ENCODE results near the gene ATG10. TPM values are rescaled to one million over a fixed set of nuclear protein-coding genes. Genes with fewer than 3 reads are reported as not detected.

ATG10 gene
- total RNA-seq, 1 experiment from 2014 or later, result 11.8 TPM

DNA sequence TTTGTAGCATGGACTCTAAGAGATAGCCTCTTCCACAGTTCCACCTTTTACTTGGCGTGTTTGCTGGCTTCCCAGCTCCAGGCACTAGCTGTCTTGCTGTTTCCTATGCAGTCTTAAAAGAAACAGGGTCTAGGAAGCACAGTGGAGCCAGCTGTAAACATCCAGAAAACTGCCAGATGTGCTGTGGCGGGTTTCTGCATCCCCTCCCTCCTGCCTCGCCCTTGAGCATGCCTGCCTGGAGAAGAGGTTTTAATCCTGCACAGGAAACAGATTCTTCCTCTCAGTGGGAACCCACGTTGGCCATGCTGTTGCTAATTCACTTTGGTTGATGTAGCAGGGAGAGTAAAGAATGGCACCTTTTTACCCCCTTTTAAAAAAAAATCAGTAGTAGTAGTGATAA lies 185.1 kb downstream of the ATG10 start:
- H3F3A ChIP-seq (ENCODE audit: low read length, unreplicated experiment), result no peaks in the 10 kb centered on the region
- DNase-seq (no peak), ATAC-seq (no peak)
- H3K4me1 ChIP-seq (ENCODE audit: insufficient read depth, low read length), result peaks cover 7% of the 10 kb centered on the region; the same call in 1 of the 2 replicates
- no peak overlapping the region for H3K27ac ChIP-seq (ENCODE audit: low read length)
- no peaks in the 10 kb centered on the region for H3K9me2 ChIP-seq (replicated peaks; ENCODE audit: low read length)
- BruUV-seq (replicated peaks), result no TSS peak
- H4K20me1 ChIP-seq (ENCODE audit: low read length), result no peaks in the 10 kb centered on the region
- no peak for TF ChIP-seq EZH2phosphoT487 (IDR thresholded peaks at IDR 0.05; ENCODE audit: borderline replicate concordance, low read length)
- TF ChIP-seq EZH2 (IDR thresholded peaks at IDR 0.05; ENCODE audit: low read length, unreplicated experiment), result no peak
- no peak for TF ChIP-seq CTCF (conservative IDR thresholded peaks at IDR 0.05; ENCODE audit: low read depth, low read length)
- H3K9ac ChIP-seq (ENCODE audit: low read length), result no peak overlapping the region
- no peaks in the 10 kb centered on the region for H3K79me2 ChIP-seq (ENCODE audit: low read length)
- CTCF ChIA-PET, result no interaction called here
- no peak overlapping the region for H3K4me2 ChIP-seq (ENCODE audit: low read length)
- H3K36me3 ChIP-seq (ENCODE audit: low read depth, low read length), result no peaks in the 10 kb centered on the region
- no peaks in the 10 kb centered on the region for H3K9me3 ChIP-seq (ENCODE audit: low read length)
- intact Hi-C loops (cut with micrococcal nuclease), result no loop called here
- no peaks in the 10 kb centered on the region for H3K27me3 ChIP-seq (ENCODE audit: low read length)
- H3K4me3 ChIP-seq (ENCODE audit: low read length), result no peak overlapping the region
- H2AFZ ChIP-seq (ENCODE audit: low read length), result no peak overlapping the region
- POLR2A ChIA-PET (ENCODE audit: unreplicated experiment), result no interaction called here

DNA sequence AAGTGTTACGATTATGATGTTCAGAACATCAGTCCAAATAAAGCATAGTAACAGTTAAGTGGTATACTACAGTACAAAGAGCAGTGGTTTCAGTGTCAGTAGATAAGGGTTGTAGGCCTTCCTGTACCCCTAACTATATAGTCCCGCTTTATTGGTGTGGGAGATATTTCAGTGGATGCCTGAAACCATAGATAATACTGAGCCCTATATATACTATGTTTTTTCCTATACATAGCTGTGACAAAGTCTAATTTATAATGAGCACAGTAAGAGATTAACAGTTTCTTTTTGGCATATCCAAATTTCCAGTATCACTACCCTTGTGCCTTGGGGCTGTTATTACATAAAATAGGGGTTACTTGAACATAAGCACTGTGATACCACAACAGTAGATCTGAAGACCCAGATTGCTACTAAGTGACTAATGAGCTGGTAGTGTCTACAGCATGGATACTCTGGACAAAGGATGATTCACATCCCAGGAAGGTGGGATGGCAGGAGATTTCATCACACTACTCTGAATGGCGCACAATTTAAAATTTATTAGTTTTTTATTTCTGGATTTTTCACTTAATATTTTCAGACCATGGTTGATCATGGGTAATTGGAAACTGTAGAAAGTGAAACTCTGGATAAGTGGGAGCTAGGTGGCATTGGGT lies 187.1 kb downstream of the ATG10 start:
- H3K9me3 ChIP-seq (ENCODE audit: low read length), result no peaks in the 10 kb centered on the region
- H3K4me1 ChIP-seq (ENCODE audit: insufficient read depth, low read length), result peaks cover 16% of the 10 kb centered on the region
- H3K36me3 ChIP-seq (ENCODE audit: low read depth, low read length), result no peaks in the 10 kb centered on the region
- BruUV-seq (replicated peaks), result no TSS peak
- POLR2A ChIA-PET (ENCODE audit: unreplicated experiment), result no interaction called here
- intact Hi-C loops (cut with micrococcal nuclease), result no loop called here
- H3K27me3 ChIP-seq (ENCODE audit: low read length), result no peaks in the 10 kb centered on the region
- no peak for TF ChIP-seq CTCF (conservative IDR thresholded peaks at IDR 0.05; ENCODE audit: low read depth, low read length)
- no peak for TF ChIP-seq EZH2 (IDR thresholded peaks at IDR 0.05; ENCODE audit: low read length, unreplicated experiment)
- no peak for TF ChIP-seq EZH2phosphoT487 (IDR thresholded peaks at IDR 0.05; ENCODE audit: borderline replicate concordance, low read length)
- no peak overlapping the region for H3K9ac ChIP-seq (ENCODE audit: low read length)
- no peaks in the 10 kb centered on the region for H4K20me1 ChIP-seq (ENCODE audit: low read length)
- ATAC-seq, result peak; percentile 81
- H3F3A ChIP-seq (ENCODE audit: low read length, unreplicated experiment), result no peaks in the 10 kb centered on the region
- no peak overlapping the region; the same call in 1 of the 2 replicates for H3K4me2 ChIP-seq (ENCODE audit: low read length)
- H3K4me3 ChIP-seq (ENCODE audit: low read length), result no peak overlapping the region
- CTCF ChIA-PET, result no interaction called here
- no peaks in the 10 kb centered on the region for H3K79me2 ChIP-seq (ENCODE audit: low read length)
- no peak overlapping the region for H3K27ac ChIP-seq (ENCODE audit: low read length)
- no peaks in the 10 kb centered on the region for H3K9me2 ChIP-seq (replicated peaks; ENCODE audit: low read length)
- H2AFZ ChIP-seq (ENCODE audit: low read length), result no peak overlapping the region
- peak; percentile 68 for DNase-seq

DNA sequence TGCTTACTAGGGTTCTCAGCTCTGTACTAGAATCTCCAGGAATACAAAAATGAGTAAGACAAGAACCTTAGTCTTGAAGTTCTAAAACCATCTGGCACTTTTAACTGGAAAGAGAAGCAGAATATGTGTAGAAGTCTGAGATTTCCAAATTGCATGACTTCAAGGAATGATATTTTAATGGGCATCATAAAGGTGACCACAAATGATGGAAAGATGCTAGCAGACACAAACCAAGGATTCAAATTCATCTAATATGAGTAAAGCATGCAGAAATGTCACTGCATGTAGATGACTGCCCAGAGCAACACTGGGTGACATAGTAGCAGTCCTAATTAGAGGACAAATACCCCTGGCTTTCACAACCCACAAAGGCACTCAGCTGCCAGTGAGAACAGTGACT lies 189.1 kb downstream of the ATG10 start:
- Histone ChIP-seq H3K4me2 (ENCODE audit: low read length) (no peak overlapping the region), H3K9ac (ENCODE audit: low read length) (no peak overlapping the region), H3K9me2 (replicated peaks; ENCODE audit: low read length) (no peaks in the 10 kb centered on the region), H3K9me3 (ENCODE audit: low read length) (no peaks in the 10 kb centered on the region), H2AFZ (ENCODE audit: low read length) (no peak overlapping the region), H3K4me3 (ENCODE audit: low read length) (no peak overlapping the region), H3K36me3 (ENCODE audit: low read depth, low read length) (no peaks in the 10 kb centered on the region), H3K27ac (ENCODE audit: low read length) (no peak overlapping the region), H3K27me3 (ENCODE audit: low read length) (no peaks in the 10 kb centered on the region), H3K79me2 (ENCODE audit: low read length) (no peaks in the 10 kb centered on the region), H3F3A (ENCODE audit: low read length, unreplicated experiment) (no peaks in the 10 kb centered on the region), H3K4me1 (ENCODE audit: insufficient read depth, low read length) (peaks cover 35% of the 10 kb centered on the region), H4K20me1 (ENCODE audit: low read length) (no peaks in the 10 kb centered on the region)
- no TSS peak for BruUV-seq (replicated peaks)
- TF ChIP-seq EZH2phosphoT487 (IDR thresholded peaks at IDR 0.05; ENCODE audit: borderline replicate concordance, low read length) (no peak), CTCF (conservative IDR thresholded peaks at IDR 0.05; ENCODE audit: low read depth, low read length) (no peak), EZH2 (IDR thresholded peaks at IDR 0.05; ENCODE audit: low read length, unreplicated experiment) (no peak)
- ATAC-seq (peak; percentile 14), DNase-seq (peak; percentile 35)
- ChIA-PET POLR2A (ENCODE audit: unreplicated experiment) (no interaction called here), CTCF (no interaction called here)
- intact Hi-C loops (cut with micrococcal nuclease), result loop anchor here (5.0 kb wide), 1 partner anchor 859 kb away; the partner anchor contains the start of gene ZCCHC9
